ENCODE measurements around the gene CP.
"Not testable (repeated sequence)": the region's sequence is repeated elsewhere in the genome, so short reads cannot be mapped to it uniquely, and the experiment has no call there.

Gene CP

DNA sequence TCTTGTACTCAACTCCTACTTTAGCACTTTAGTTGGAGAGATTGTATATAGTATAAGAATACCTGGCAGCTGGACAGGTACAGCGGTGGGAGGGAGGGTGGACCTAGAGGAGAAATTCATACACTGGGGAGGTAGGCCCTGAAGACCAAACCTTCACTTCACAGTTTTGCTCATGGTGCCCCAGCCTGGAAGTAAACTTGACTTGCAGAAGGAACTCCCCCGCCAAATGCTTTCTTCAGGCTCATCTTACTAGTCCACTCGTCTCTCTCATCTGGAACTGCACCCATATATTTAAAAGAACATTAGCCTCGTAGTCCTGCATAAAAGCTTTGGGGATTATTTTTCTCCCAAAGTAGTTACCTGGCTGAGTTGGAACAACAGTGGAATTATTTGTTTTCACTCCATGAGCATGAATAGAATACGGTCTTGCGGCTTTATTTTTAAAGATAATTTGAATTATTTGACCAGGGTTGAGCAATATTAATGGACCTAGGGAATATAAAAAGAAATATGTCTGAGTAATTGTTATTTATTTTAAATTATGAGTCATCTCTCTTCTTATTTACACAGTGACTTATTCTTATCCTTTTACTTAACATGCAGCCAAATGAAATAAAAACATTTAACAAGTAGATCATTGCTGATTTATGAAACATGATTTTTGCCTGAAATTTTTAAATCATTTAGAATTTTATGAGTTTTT lies 25.5 kb upstream of the CP start:
- TF ChIP-seq, protein P1, sequence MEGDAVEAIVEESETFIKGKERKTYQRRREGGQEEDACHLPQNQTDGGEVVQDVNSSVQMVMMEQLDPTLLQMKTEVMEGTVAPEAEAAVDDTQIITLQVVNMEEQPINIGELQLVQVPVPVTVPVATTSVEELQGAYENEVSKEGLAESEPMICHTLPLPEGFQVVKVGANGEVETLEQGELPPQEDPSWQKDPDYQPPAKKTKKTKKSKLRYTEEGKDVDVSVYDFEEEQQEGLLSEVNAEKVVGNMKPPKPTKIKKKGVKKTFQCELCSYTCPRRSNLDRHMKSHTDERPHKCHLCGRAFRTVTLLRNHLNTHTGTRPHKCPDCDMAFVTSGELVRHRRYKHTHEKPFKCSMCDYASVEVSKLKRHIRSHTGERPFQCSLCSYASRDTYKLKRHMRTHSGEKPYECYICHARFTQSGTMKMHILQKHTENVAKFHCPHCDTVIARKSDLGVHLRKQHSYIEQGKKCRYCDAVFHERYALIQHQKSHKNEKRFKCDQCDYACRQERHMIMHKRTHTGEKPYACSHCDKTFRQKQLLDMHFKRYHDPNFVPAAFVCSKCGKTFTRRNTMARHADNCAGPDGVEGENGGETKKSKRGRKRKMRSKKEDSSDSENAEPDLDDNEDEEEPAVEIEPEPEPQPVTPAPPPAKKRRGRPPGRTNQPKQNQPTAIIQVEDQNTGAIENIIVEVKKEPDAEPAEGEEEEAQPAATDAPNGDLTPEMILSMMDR (IDR thresholded peaks at IDR 0.05; ENCODE audit: insufficient read depth, low read length, poor library complexity, severe bottlenecking) = no peak
- no peaks in the 10 kb centered on the region for H3K27me3 ChIP-seq (replicated peaks; ENCODE audit: control insufficient read depth, insufficient read depth, low read length)
- H3K36me3 ChIP-seq (ENCODE audit: control insufficient read depth, insufficient read depth, low read length) = no peaks in the 10 kb centered on the region
- no peak for DNase-seq (ENCODE audit: extremely low read depth, insufficient read length)
- H3K4me3 ChIP-seq (replicated peaks; ENCODE audit: low read depth, low read length) = no peak overlapping the region

DNA sequence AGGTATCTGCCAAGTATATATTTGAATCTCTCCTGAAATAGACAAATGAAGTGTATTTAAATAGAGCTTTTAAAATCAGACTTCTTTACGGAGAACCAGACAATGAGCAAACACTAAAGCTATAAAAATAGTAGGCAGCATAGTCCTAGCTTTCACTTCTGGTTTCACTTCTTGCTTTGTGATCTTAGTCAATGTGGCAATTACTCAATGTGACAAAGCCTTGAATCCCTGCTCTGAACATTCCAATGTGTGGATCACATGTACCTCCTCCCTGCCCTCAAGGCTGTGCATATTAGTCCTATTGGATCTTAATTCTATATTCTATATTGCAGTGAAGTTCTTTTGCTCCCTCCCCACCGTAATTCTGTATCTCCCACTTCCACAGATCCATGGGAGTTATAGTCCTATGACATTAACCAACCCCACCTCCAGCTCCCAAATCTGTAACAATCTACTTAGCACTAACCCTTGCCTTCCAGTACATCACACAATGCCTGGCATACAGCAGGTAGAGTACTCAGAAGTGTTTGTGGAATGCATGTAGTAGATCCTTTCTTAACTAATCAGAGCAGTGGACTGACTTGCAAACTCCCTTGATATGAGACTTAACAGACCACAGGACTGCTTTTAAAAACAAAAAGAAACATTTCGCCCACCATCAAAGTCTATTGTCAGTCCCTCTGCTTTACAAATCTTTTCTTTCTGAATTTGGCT lies 24.3 kb upstream of the CP start:
- Histone ChIP-seq H3K27me3 (replicated peaks; ENCODE audit: control insufficient read depth, insufficient read depth, low read length) (no peaks in the 10 kb centered on the region), H3K36me3 (ENCODE audit: control insufficient read depth, insufficient read depth, low read length) (no peaks in the 10 kb centered on the region), H3K4me3 (replicated peaks; ENCODE audit: low read depth, low read length) (no peak overlapping the region)
- DNase-seq (ENCODE audit: extremely low read depth, insufficient read length) = peak; percentile 50
- TF ChIP-seq, protein P1 (IDR thresholded peaks at IDR 0.05; ENCODE audit: insufficient read depth, low read length, poor library complexity, severe bottlenecking) = no peak

DNA sequence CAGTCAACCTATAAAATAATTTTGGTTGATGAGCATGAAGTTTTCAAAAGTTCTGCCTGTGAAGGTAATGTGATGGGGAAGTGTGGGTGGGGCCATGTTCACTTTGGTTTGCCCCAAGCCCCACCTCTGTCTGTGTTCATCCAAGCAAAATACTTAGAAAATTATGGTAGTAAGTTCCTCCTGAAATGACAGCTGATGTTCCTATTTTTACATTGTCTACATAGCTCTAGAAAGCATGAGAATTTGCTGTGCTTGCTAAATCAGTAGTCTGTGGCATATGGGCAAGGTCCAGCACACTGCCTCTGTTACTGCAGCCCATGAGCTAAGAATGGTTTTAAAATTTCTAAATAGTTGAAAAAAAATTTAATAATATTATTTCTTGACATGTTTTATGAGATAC lies 21.9 kb upstream of the CP start:
- DNase-seq (ENCODE audit: extremely low read depth, insufficient read length) = no peak
- TF ChIP-seq, protein P1 (IDR thresholded peaks at IDR 0.05; ENCODE audit: insufficient read depth, low read length, poor library complexity, severe bottlenecking) = no peak
- Histone ChIP-seq H3K36me3 (ENCODE audit: control insufficient read depth, insufficient read depth, low read length) (no peaks in the 10 kb centered on the region), H3K4me3 (replicated peaks; ENCODE audit: low read depth, low read length) (no peak overlapping the region), H3K27me3 (replicated peaks; ENCODE audit: control insufficient read depth, insufficient read depth, low read length) (no peaks in the 10 kb centered on the region)

DNA sequence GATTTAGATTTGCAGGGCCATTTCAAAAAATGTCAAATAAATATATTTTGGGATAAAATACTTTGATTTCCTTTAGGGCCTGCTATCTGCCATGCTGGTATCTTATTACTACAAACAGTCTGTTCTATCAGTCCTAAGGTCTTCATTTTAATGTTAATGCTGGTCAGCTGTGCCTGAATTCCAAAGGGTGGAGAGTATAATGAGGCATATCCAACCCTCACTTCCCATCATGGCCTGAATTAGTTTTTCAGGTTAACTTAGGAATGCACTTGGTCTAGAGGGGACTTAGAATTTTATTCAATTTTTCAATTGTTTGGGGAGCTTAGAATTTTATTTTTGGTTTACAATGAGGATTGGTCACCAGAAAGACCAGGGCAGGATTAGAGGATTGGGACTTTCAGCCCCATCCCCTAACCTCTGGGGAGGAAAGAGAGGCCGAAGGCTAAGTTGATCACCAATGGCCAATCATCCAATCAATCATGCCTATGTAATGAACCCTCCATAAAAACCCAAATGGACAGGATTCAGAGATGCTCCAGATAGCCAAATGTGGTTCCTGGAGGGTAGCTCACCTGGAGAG lies 17.8 kb upstream of the CP start:
- TF ChIP-seq, protein P1 (IDR thresholded peaks at IDR 0.05; ENCODE audit: insufficient read depth, low read length, poor library complexity, severe bottlenecking) = no peak
- Histone ChIP-seq H3K4me3 (replicated peaks; ENCODE audit: low read depth, low read length) (no peak overlapping the region), H3K27me3 (replicated peaks; ENCODE audit: control insufficient read depth, insufficient read depth, low read length) (no peaks in the 10 kb centered on the region)

DNA sequence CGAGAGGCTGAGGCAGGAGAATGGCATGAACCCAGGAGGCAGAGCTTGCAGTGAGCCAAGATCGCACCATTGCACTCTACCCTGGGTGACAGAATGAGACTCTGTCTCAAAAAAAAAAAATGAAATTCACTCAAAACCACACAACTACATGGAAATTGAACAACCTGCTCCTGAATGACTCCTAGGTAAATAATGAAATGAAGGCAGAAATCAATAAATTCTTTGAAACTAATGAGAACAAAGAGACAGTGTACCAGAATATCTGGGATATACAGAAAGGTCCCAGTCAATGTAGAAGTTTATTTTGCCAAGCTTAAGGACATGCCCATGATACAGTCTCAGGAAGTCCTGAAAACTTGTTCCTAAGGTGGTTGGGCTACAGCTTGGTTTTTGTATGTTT lies 16.6 kb upstream of the CP start:
- not testable (repeated sequence) for H3K27me3 ChIP-seq (replicated peaks; ENCODE audit: control insufficient read depth, insufficient read depth, low read length); H3K36me3 ChIP-seq (ENCODE audit: control insufficient read depth, insufficient read depth, low read length); DNase-seq (ENCODE audit: extremely low read depth, insufficient read length); H3K4me3 ChIP-seq (replicated peaks; ENCODE audit: low read depth, low read length)

More for the DNA sequence above, 17.8 kb upstream of the CP start:
- DNase-seq (ENCODE audit: extremely low read depth, insufficient read length) = no peak
- no peaks in the 10 kb centered on the region for H3K36me3 ChIP-seq (ENCODE audit: control insufficient read depth, insufficient read depth, low read length)

All from GM06990 (cell line).